Forelimb muscle (tissue), 1 donor: ENCODE results near the gene GPR142. TPM values are rescaled to one million over a fixed set of nuclear protein-coding genes. Genes with fewer than 3 reads are reported as not detected.

Experiments used
- polyA plus RNA-seq: library from polyadenylated mRNA; unstranded; fragments of 120-200 nt; gene quantifications from one replicate; pipeline ENCODE4 v1.2.1, GENCODE V29; 2013; ENCODE audit not compliant: insufficient read length

Gene GPR142
- polyA plus RNA-seq, 1 donor, result 0.20 TPM

Other genes with a start within 250 kb of the GPR142 start
- gene RPL38, start 163.8 kb upstream of the GPR142 start, polyA plus RNA-seq, result 1,846 TPM
- gene TTYH2, start 153.9 kb upstream of the GPR142 start, polyA plus RNA-seq, result 78.6 TPM
- gene DNAI2, start 93.3 kb upstream of the GPR142 start, polyA plus RNA-seq, result 0.14 TPM
- gene KIF19, start 41.3 kb upstream of the GPR142 start, polyA plus RNA-seq, result 1.8 TPM
- gene BTBD17, start 5.6 kb upstream of the GPR142 start, polyA plus RNA-seq, result 0.25 TPM
- gene GPRC5C, start 64.6 kb downstream of the GPR142 start, polyA plus RNA-seq, result 38.7 TPM
- 1.2 TPM for gene CD300A, start 99.1 kb downstream of the GPR142 start, polyA plus RNA-seq
- 0.20 TPM for gene CD300LB, start 164.0 kb downstream of the GPR142 start, polyA plus RNA-seq
- gene CD300C, start 178.6 kb downstream of the GPR142 start, polyA plus RNA-seq, result 0.37 TPM
- gene CD300H, start 200.0 kb downstream of the GPR142 start, polyA plus RNA-seq, result not detected
- gene CD300LD, start 224.8 kb downstream of the GPR142 start, polyA plus RNA-seq, result not detected